ENCODE measurements around the gene KLHL9.
A peak's percentile ranks its signal among the peaks of the same experiment; 100 is the strongest.

The KLHL9 gene

GRCh38 chr9:21316860-21317259, 18.3 kb downstream of the KLHL9 start:
- H3K27me3 ChIP-seq (ENCODE audit: control insufficient read depth in 1 of 2, insufficient read depth in 1 of 2, low read length in 2 of 2), result peaks cover 0 to 5% of the 10 kb centered on the region in 2 experiments
- peak overlapping the region; percentile 41 for H3K9ac ChIP-seq (ENCODE audit: low read length)
- H3K9me3 ChIP-seq (ENCODE audit: control insufficient read depth, low read length), result no peaks in the 10 kb centered on the region
- H2BK12ac ChIP-seq (ENCODE audit: low read length in 2 of 2), result no peak overlapping the region
- H2BK120ac ChIP-seq (ENCODE audit: low read depth, low read length), result no peak overlapping the region
- DNase-seq, result no peak
- no peak overlapping the region for H4K8ac ChIP-seq (ENCODE audit: low read length)
- H3K4ac ChIP-seq (ENCODE audit: low read depth in 1 of 2, low read length in 2 of 2), result no peak overlapping the region
- H3K23ac ChIP-seq (ENCODE audit: low read length in 2 of 2), result no peak overlapping the region
- no peak overlapping the region for H2AK5ac ChIP-seq (ENCODE audit: low read length, severe bottlenecking)
- no peaks in the 10 kb centered on the region for H3K79me1 ChIP-seq (replicated peaks; ENCODE audit: low read length, poor library complexity, severe bottlenecking)
- no peak overlapping the region for H4K91ac ChIP-seq (ENCODE audit: low read length)
- peak overlapping the region in 1 of 2 experiments; percentile 16 for H3K4me3 ChIP-seq (ENCODE audit: insufficient read depth in 1 of 2, low read depth in 1 of 2, low read length in 2 of 2)
- H3K4me2 ChIP-seq (ENCODE audit: low read length, poor library complexity, severe bottlenecking), result no peak overlapping the region
- H3K14ac ChIP-seq (ENCODE audit: low read length in 2 of 2), result no peak overlapping the region
- no peak overlapping the region for H2AFZ ChIP-seq (ENCODE audit: low read depth, low read length)
- no peak overlapping the region for H2BK15ac ChIP-seq (ENCODE audit: low read depth, poor library complexity, severe bottlenecking)
- peaks cover 4 to 13% of the 10 kb centered on the region in 2 experiments for H3K36me3 ChIP-seq (ENCODE audit: control insufficient read depth in 1 of 2, insufficient read depth in 2 of 2, low read depth in 1 of 2, low read length in 2 of 2)
- H3K4me1 ChIP-seq (ENCODE audit: control insufficient read depth, insufficient read depth, low read depth, low read length), result no peaks in the 10 kb centered on the region
- no peak overlapping the region for H2BK5ac ChIP-seq (ENCODE audit: low read depth, low read length, poor library complexity, severe bottlenecking)
- 63% methylated on average over 3 of the region's 3 CpGs for WGBS
- H3K18ac ChIP-seq (ENCODE audit: low read depth in 1 of 2, low read length in 2 of 2), result no peak overlapping the region
- no peak overlapping the region for H3K27ac ChIP-seq (ENCODE audit: low read length, poor library complexity, severe bottlenecking)

GRCh38 chr9:21316032-21316842, 19.0 kb downstream of the KLHL9 start:
- Histone ChIP-seq H3K27ac (ENCODE audit: low read length, poor library complexity, severe bottlenecking) (no peak overlapping the region), H3K4ac (ENCODE audit: low read depth in 1 of 2, low read length in 2 of 2) (no peak overlapping the region), H3K27me3 (ENCODE audit: control insufficient read depth in 1 of 2, insufficient read depth in 1 of 2, low read length in 2 of 2) (peaks cover 0 to 5% of the 10 kb centered on the region in 2 experiments), H2BK120ac (ENCODE audit: low read depth, low read length) (no peak overlapping the region), H3K18ac (ENCODE audit: low read depth in 1 of 2, low read length in 2 of 2) (no peak overlapping the region), H2BK5ac (ENCODE audit: low read depth, low read length, poor library complexity, severe bottlenecking) (no peak overlapping the region), H3K9me3 (ENCODE audit: control insufficient read depth, low read length) (no peaks in the 10 kb centered on the region), H3K14ac (ENCODE audit: low read length in 2 of 2) (no peak overlapping the region), H4K91ac (ENCODE audit: low read length) (no peak overlapping the region), H2BK15ac (ENCODE audit: low read depth, poor library complexity, severe bottlenecking) (no peak overlapping the region), H3K23ac (ENCODE audit: low read length in 2 of 2) (no peak overlapping the region), H2AFZ (ENCODE audit: low read depth, low read length) (no peak overlapping the region), H3K9ac (ENCODE audit: low read length) (peak overlapping the region; percentile 41), H3K4me1 (ENCODE audit: control insufficient read depth, insufficient read depth, low read depth, low read length) (no peaks in the 10 kb centered on the region), H2AK5ac (ENCODE audit: low read length, severe bottlenecking) (no peak overlapping the region), H3K36me3 (ENCODE audit: control insufficient read depth in 1 of 2, insufficient read depth in 2 of 2, low read depth in 1 of 2, low read length in 2 of 2) (peaks cover 2 to 7% of the 10 kb centered on the region in 2 experiments), H2BK12ac (ENCODE audit: low read length in 2 of 2) (no peak overlapping the region), H3K4me2 (ENCODE audit: low read length, poor library complexity, severe bottlenecking) (no peak overlapping the region), H3K4me3 (ENCODE audit: insufficient read depth in 1 of 2, low read depth in 1 of 2, low read length in 2 of 2) (peak overlapping the region in 1 of 2 experiments; percentile 20), H4K8ac (ENCODE audit: low read length) (no peak overlapping the region), H3K79me1 (replicated peaks; ENCODE audit: low read length, poor library complexity, severe bottlenecking) (no peaks in the 10 kb centered on the region)
- no peak for DNase-seq
- 70% methylated on average over 8 of the region's 8 CpGs for WGBS

GRCh38 chr9:21314152-21314551, 21.1 kb downstream of the KLHL9 start:
- whole genome bisulfite sequencing, result no CpG with 5 or more reads among the region's 2 CpGs
- H3K27me3 ChIP-seq (ENCODE audit: control insufficient read depth in 1 of 2, insufficient read depth in 1 of 2, low read length in 2 of 2), result peaks cover 0 to 5% of the 10 kb centered on the region in 2 experiments

GRCh38 chr9:21311889-21312288, 23.3 kb downstream of the KLHL9 start:
- Histone ChIP-seq H2BK15ac (ENCODE audit: low read depth, poor library complexity, severe bottlenecking) (no peak overlapping the region), H2AFZ (ENCODE audit: low read depth, low read length) (no peak overlapping the region), H3K9ac (ENCODE audit: low read length) (no peak overlapping the region), H3K18ac (ENCODE audit: low read depth in 1 of 2, low read length in 2 of 2) (no peak overlapping the region), H3K14ac (ENCODE audit: low read length in 2 of 2) (no peak overlapping the region), H3K4me1 (ENCODE audit: control insufficient read depth, insufficient read depth, low read depth, low read length) (no peaks in the 10 kb centered on the region), H4K91ac (ENCODE audit: low read length) (no peak overlapping the region), H3K23ac (ENCODE audit: low read length in 2 of 2) (no peak overlapping the region), H3K79me1 (replicated peaks; ENCODE audit: low read length, poor library complexity, severe bottlenecking) (no peaks in the 10 kb centered on the region), H3K9me3 (ENCODE audit: control insufficient read depth, low read length) (no peaks in the 10 kb centered on the region), H2BK120ac (ENCODE audit: low read depth, low read length) (no peak overlapping the region), H3K4me2 (ENCODE audit: low read length, poor library complexity, severe bottlenecking) (no peak overlapping the region), H3K27ac (ENCODE audit: low read length, poor library complexity, severe bottlenecking) (no peak overlapping the region), H2BK12ac (ENCODE audit: low read length in 2 of 2) (no peak overlapping the region), H2BK5ac (ENCODE audit: low read depth, low read length, poor library complexity, severe bottlenecking) (no peak overlapping the region), H3K4me3 (ENCODE audit: insufficient read depth in 1 of 2, low read depth in 1 of 2, low read length in 2 of 2) (no peak overlapping the region), H4K8ac (ENCODE audit: low read length) (no peak overlapping the region), H3K4ac (ENCODE audit: low read depth in 1 of 2, low read length in 2 of 2) (no peak overlapping the region), H3K36me3 (ENCODE audit: control insufficient read depth in 1 of 2, insufficient read depth in 2 of 2, low read depth in 1 of 2, low read length in 2 of 2) (no peaks in the 10 kb centered on the region), H2AK5ac (ENCODE audit: low read length, severe bottlenecking) (no peak overlapping the region), H3K27me3 (ENCODE audit: control insufficient read depth in 1 of 2, insufficient read depth in 1 of 2, low read length in 2 of 2) (peaks cover 0 to 5% of the 10 kb centered on the region in 2 experiments)
- no peak for DNase-seq
- WGBS, result no CpG with 5 or more reads among the region's 1 CpG

More at GRCh38 chr9:21314152-21314551, 21.1 kb downstream of the KLHL9 start:
- H4K8ac ChIP-seq (ENCODE audit: low read length), result no peak overlapping the region
- no peak overlapping the region for H2AK5ac ChIP-seq (ENCODE audit: low read length, severe bottlenecking)
- no peak overlapping the region for H3K9ac ChIP-seq (ENCODE audit: low read length)
- no peaks in the 10 kb centered on the region for H3K79me1 ChIP-seq (replicated peaks; ENCODE audit: low read length, poor library complexity, severe bottlenecking)
- H2BK12ac ChIP-seq (ENCODE audit: low read length in 2 of 2), result no peak overlapping the region
- no peak overlapping the region for H3K18ac ChIP-seq (ENCODE audit: low read depth in 1 of 2, low read length in 2 of 2)
- H2BK120ac ChIP-seq (ENCODE audit: low read depth, low read length), result no peak overlapping the region
- H2BK5ac ChIP-seq (ENCODE audit: low read depth, low read length, poor library complexity, severe bottlenecking), result no peak overlapping the region
- H3K4me1 ChIP-seq (ENCODE audit: control insufficient read depth, insufficient read depth, low read depth, low read length), result no peaks in the 10 kb centered on the region
- no peak overlapping the region for H4K91ac ChIP-seq (ENCODE audit: low read length)
- no peak overlapping the region for H3K4me2 ChIP-seq (ENCODE audit: low read length, poor library complexity, severe bottlenecking)
- no peaks in the 10 kb centered on the region for H3K36me3 ChIP-seq (ENCODE audit: control insufficient read depth in 1 of 2, insufficient read depth in 2 of 2, low read depth in 1 of 2, low read length in 2 of 2)
- no peak for DNase-seq
- H3K14ac ChIP-seq (ENCODE audit: low read length in 2 of 2), result no peak overlapping the region
- no peak overlapping the region for H2BK15ac ChIP-seq (ENCODE audit: low read depth, poor library complexity, severe bottlenecking)
- no peak overlapping the region for H3K4me3 ChIP-seq (ENCODE audit: insufficient read depth in 1 of 2, low read depth in 1 of 2, low read length in 2 of 2)
- no peak overlapping the region for H3K27ac ChIP-seq (ENCODE audit: low read length, poor library complexity, severe bottlenecking)
- H2AFZ ChIP-seq (ENCODE audit: low read depth, low read length), result no peak overlapping the region
- H3K9me3 ChIP-seq (ENCODE audit: control insufficient read depth, low read length), result no peaks in the 10 kb centered on the region
- H3K23ac ChIP-seq (ENCODE audit: low read length in 2 of 2), result no peak overlapping the region
- no peak overlapping the region for H3K4ac ChIP-seq (ENCODE audit: low read depth in 1 of 2, low read length in 2 of 2)

Data from mesenchymal stem cell (in vitro differentiated cells and primary cell).